IPS-15b (cell line): Measurements from ENCODE around the gene FBXL20.

Experiments used
- H3K27me3 ChIP-seq: one replicate; pipeline ENCODE4 v1.6.1; 2013; ENCODE audit warnings: low read length; ENCODE audit not compliant: control insufficient read depth, insufficient read depth
- H3K36me3 ChIP-seq: one replicate; pipeline ENCODE4 v1.6.1; 2013; ENCODE audit warnings: low read length; ENCODE audit not compliant: control insufficient read depth, insufficient read depth
- H3K4me1 ChIP-seq: one replicate; pipeline ENCODE4 v1.6.1; 2013; ENCODE audit warnings: mild to moderate bottlenecking, low read length; ENCODE audit not compliant: control insufficient read depth, insufficient read depth
- H3K4me3 ChIP-seq: one replicate; pipeline ENCODE4 v1.5.1; 2013; ENCODE audit warnings: low read depth, low read length
- H3K9ac ChIP-seq: one replicate; pipeline ENCODE4 v1.6.1; 2013; ENCODE audit warnings: low read depth, mild to moderate bottlenecking, low read length
- H3K9me3 ChIP-seq: one replicate; pipeline ENCODE4 v1.6.1; 2013; ENCODE audit warnings: mild to moderate bottlenecking, low read length; ENCODE audit not compliant: control insufficient read depth, insufficient read depth

Gene FBXL20

GRCh38 chr17:39365872-39366271 lies 35.6 kb downstream of the FBXL20 start:
- H3K9me3 ChIP-seq, result no peaks in the 10 kb centered on the region
- no peak overlapping the region for H3K4me3 ChIP-seq
- no peaks in the 10 kb centered on the region for H3K27me3 ChIP-seq
- no peaks in the 10 kb centered on the region for H3K4me1 ChIP-seq
- H3K9ac ChIP-seq, result no peak overlapping the region
- no peaks in the 10 kb centered on the region for H3K36me3 ChIP-seq

GRCh38 chr17:39365242-39365641 lies 36.2 kb downstream of the FBXL20 start:
- H3K9ac ChIP-seq, result no peak overlapping the region
- no peaks in the 10 kb centered on the region for H3K36me3 ChIP-seq
- H3K27me3 ChIP-seq, result no peaks in the 10 kb centered on the region

GRCh38 chr17:39364236-39365025 lies 37.0 kb downstream of the FBXL20 start:
- H3K9me3 ChIP-seq, result no peaks in the 10 kb centered on the region
- no peak overlapping the region for H3K4me3 ChIP-seq
- H3K36me3 ChIP-seq, result no peaks in the 10 kb centered on the region
- no peaks in the 10 kb centered on the region for H3K4me1 ChIP-seq
- no peak overlapping the region for H3K9ac ChIP-seq
- no peaks in the 10 kb centered on the region for H3K27me3 ChIP-seq

More at GRCh38 chr17:39365242-39365641, 36.2 kb downstream of the FBXL20 start:
- Histone ChIP-seq H3K4me1 (no peaks in the 10 kb centered on the region), H3K9me3 (no peaks in the 10 kb centered on the region), H3K4me3 (no peak overlapping the region)

- H3K9ac ChIP-seq, result no peak overlapping the region
- no peaks in the 10 kb centered on the region for H3K9me3 ChIP-seq
- no peak overlapping the region for H3K4me3 ChIP-seq
These were observed 40.4 kb downstream of the FBXL20 start for GRCh38 chr17:39361064-39361463.

GRCh38 chr17:39360537-39360936 lies 40.9 kb downstream of the FBXL20 start:
- Histone ChIP-seq H3K9ac (no peak overlapping the region), H3K36me3 (no peaks in the 10 kb centered on the region), H3K9me3 (no peaks in the 10 kb centered on the region), H3K4me1 (peaks cover 3% of the 10 kb centered on the region), H3K4me3 (no peak overlapping the region), H3K27me3 (no peaks in the 10 kb centered on the region)

More at GRCh38 chr17:39361064-39361463, 40.4 kb downstream of the FBXL20 start:
- Histone ChIP-seq H3K4me1 (peaks cover 3% of the 10 kb centered on the region), H3K27me3 (no peaks in the 10 kb centered on the region), H3K36me3 (no peaks in the 10 kb centered on the region)

- Histone ChIP-seq H3K27me3 (no peaks in the 10 kb centered on the region), H3K9me3 (no peaks in the 10 kb centered on the region), H3K4me3 (no peak overlapping the region), H3K9ac (no peak overlapping the region), H3K36me3 (no peaks in the 10 kb centered on the region), H3K4me1 (peaks cover 3% of the 10 kb centered on the region)
These were observed 41.4 kb downstream of the FBXL20 start for GRCh38 chr17:39359994-39360393.

GRCh38 chr17:39357986-39358385 lies 43.4 kb downstream of the FBXL20 start:
- H3K4me3 ChIP-seq, result no peak overlapping the region
- no peaks in the 10 kb centered on the region for H3K9me3 ChIP-seq
- H3K36me3 ChIP-seq, result no peaks in the 10 kb centered on the region
- peaks cover 3% of the 10 kb centered on the region for H3K4me1 ChIP-seq
- H3K27me3 ChIP-seq, result no peaks in the 10 kb centered on the region
- H3K9ac ChIP-seq, result no peak overlapping the region

GRCh38 chr17:39357488-39357887 lies 43.9 kb downstream of the FBXL20 start:
- no peak overlapping the region for H3K4me3 ChIP-seq

GRCh38 chr17:39352986-39353385 lies 48.4 kb downstream of the FBXL20 start:
- no peaks in the 10 kb centered on the region for H3K9me3 ChIP-seq
- no peak overlapping the region for H3K4me3 ChIP-seq
- H3K27me3 ChIP-seq, result no peaks in the 10 kb centered on the region
- H3K9ac ChIP-seq, result no peak overlapping the region
- no peaks in the 10 kb centered on the region for H3K36me3 ChIP-seq
- no peaks in the 10 kb centered on the region for H3K4me1 ChIP-seq

More at GRCh38 chr17:39357488-39357887, 43.9 kb downstream of the FBXL20 start:
- no peaks in the 10 kb centered on the region for H3K9me3 ChIP-seq
- H3K4me1 ChIP-seq, result peaks cover 3% of the 10 kb centered on the region
- H3K27me3 ChIP-seq, result no peaks in the 10 kb centered on the region
- no peaks in the 10 kb centered on the region for H3K36me3 ChIP-seq
- no peak overlapping the region for H3K9ac ChIP-seq

GRCh38 chr17:39352511-39352910 lies 48.9 kb downstream of the FBXL20 start:
- no peak overlapping the region for H3K4me3 ChIP-seq
- no peak overlapping the region for H3K9ac ChIP-seq
- no peaks in the 10 kb centered on the region for H3K4me1 ChIP-seq
- no peaks in the 10 kb centered on the region for H3K36me3 ChIP-seq
- no peaks in the 10 kb centered on the region for H3K27me3 ChIP-seq
- H3K9me3 ChIP-seq, result no peaks in the 10 kb centered on the region

- Histone ChIP-seq H3K36me3 (no peaks in the 10 kb centered on the region), H3K4me3 (no peak overlapping the region), H3K9ac (no peak overlapping the region), H3K27me3 (no peaks in the 10 kb centered on the region), H3K9me3 (no peaks in the 10 kb centered on the region), H3K4me1 (no peaks in the 10 kb centered on the region)
These were observed 49.9 kb downstream of the FBXL20 start for GRCh38 chr17:39351508-39351907.

GRCh38 chr17:39349246-39349645 lies 52.2 kb downstream of the FBXL20 start:
- Histone ChIP-seq H3K4me1 (no peaks in the 10 kb centered on the region), H3K36me3 (no peaks in the 10 kb centered on the region), H3K27me3 (no peaks in the 10 kb centered on the region), H3K9me3 (no peaks in the 10 kb centered on the region), H3K4me3 (no peak overlapping the region), H3K9ac (no peak overlapping the region)
